ENCODE results near the gene IKZF2.

The IKZF2 gene

GRCh38 chr2:213015387-213016165, 135.8 kb downstream of the IKZF2 start:
- no peak for TF ChIP-seq CTCF (IDR thresholded peaks at IDR 0.05; ENCODE audit: control insufficient read depth, extremely low read depth, insufficient read depth)
- no peak overlapping the region for H3K4me3 ChIP-seq (ENCODE audit: low read depth, low read length)
- no peak for DNase-seq (ENCODE audit: low read depth)

- H3K4me3 ChIP-seq (ENCODE audit: low read depth, low read length) = no peak overlapping the region
- no peak for DNase-seq (ENCODE audit: low read depth)
- TF ChIP-seq CTCF (IDR thresholded peaks at IDR 0.05; ENCODE audit: control insufficient read depth, extremely low read depth, insufficient read depth) = no peak
Measured at GRCh38 chr2:213013979-213014378, 137.4 kb downstream of the IKZF2 start.

GRCh38 chr2:213011505-213011904, 139.9 kb downstream of the IKZF2 start:
- no peak for TF ChIP-seq CTCF (IDR thresholded peaks at IDR 0.05; ENCODE audit: control insufficient read depth, extremely low read depth, insufficient read depth)
- DNase-seq (ENCODE audit: low read depth) = no peak
- no peak overlapping the region for H3K4me3 ChIP-seq (ENCODE audit: low read depth, low read length)

GRCh38 chr2:213010106-213010779, 141.2 kb downstream of the IKZF2 start:
- no peak overlapping the region for H3K4me3 ChIP-seq (ENCODE audit: low read depth, low read length)
- no peak for TF ChIP-seq CTCF (IDR thresholded peaks at IDR 0.05; ENCODE audit: control insufficient read depth, extremely low read depth, insufficient read depth)
- DNase-seq (ENCODE audit: low read depth) = no peak

GRCh38 chr2:213007290-213007838, 144.0 kb downstream of the IKZF2 start:
- DNase-seq (ENCODE audit: low read depth) = no peak
- TF ChIP-seq CTCF (IDR thresholded peaks at IDR 0.05; ENCODE audit: control insufficient read depth, extremely low read depth, insufficient read depth) = no peak
- H3K4me3 ChIP-seq (ENCODE audit: low read depth, low read length) = no peak overlapping the region

GRCh38 chr2:213004197-213004821, 147.1 kb downstream of the IKZF2 start:
- no peak overlapping the region for H3K4me3 ChIP-seq (ENCODE audit: low read depth, low read length)
- no peak for DNase-seq (ENCODE audit: low read depth)
- TF ChIP-seq CTCF (IDR thresholded peaks at IDR 0.05; ENCODE audit: control insufficient read depth, extremely low read depth, insufficient read depth) = no peak

All from LNCaP clone FGC (cell line).